ENCODE results near the gene CACNA1G.

CACNA1G gene

GRCh38 chr17:50534222-50534978 is 26.1 kb upstream of the CACNA1G start:
- DNase-seq: no peak

DNA sequence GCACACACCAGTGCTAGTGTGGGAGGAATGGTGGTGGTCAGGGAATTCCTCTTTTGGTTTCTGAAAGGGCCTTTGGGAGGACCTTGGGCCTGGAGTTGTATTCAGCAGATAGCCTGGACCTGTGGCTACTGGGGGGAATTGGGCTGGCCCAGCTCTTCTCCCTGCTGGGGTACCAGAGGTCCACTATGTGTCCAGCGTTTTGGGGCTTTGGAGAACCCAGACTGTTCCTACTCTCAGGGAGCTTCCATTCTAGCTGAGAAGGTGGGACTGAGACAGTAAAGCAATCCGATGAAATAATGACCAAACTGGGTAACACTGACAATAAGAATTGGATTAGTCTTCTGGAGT is 25.6 kb upstream of the CACNA1G start:
- DNase-seq: no peak

GRCh38 chr17:50535407-50535806 is 25.1 kb upstream of the CACNA1G start:
- DNase-seq: no peak

GRCh38 chr17:50536683-50537646 is 23.6 kb upstream of the CACNA1G start:
- no peak for DNase-seq

DNA sequence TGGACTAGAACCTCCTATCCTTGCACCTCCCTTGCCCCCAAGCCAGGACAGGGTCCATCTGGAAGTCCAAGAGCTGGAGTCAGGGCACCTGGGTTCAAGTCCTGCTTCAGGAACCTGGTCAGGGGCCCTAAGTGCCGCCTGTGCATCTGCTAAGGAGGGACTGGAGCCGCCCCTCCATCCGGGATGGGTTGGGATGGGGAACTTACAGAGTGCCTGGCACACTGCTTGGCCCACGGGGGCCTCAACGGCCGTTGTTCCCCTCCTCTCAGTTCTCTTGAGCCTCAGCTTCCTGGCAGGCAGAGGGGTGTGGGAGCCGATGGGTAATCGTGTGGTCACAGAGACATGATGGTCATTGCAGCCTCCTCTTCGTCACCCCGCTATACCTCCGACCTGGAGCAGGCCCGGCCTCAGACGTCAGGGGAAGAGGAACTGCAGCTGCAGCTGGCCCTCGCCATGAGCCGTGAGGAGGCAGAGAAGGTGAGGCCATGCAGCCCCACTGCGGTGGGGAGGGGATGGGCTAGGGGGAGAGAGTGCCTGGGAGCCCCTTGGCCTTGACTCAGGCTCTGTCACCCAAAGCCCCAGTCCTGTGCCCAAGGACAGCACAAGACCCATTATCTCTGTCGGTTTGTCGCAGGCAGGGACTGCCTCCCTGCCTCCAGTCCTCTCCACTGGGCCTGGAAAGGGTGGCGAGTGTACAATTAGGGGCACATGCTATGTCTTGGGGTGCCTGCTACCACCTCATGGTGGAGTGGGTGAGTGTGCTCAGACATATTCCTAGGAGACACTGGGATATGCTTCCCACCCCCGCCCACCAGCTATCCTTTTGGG is 22.6 kb upstream of the CACNA1G start:
- DNase-seq: no peak

GRCh38 chr17:50538549-50539410 is 21.7 kb upstream of the CACNA1G start:
- DNase-seq: no peak

- no peak for DNase-seq
Measured at GRCh38 chr17:50539762-50540559, 20.6 kb upstream of the CACNA1G start.

DNA sequence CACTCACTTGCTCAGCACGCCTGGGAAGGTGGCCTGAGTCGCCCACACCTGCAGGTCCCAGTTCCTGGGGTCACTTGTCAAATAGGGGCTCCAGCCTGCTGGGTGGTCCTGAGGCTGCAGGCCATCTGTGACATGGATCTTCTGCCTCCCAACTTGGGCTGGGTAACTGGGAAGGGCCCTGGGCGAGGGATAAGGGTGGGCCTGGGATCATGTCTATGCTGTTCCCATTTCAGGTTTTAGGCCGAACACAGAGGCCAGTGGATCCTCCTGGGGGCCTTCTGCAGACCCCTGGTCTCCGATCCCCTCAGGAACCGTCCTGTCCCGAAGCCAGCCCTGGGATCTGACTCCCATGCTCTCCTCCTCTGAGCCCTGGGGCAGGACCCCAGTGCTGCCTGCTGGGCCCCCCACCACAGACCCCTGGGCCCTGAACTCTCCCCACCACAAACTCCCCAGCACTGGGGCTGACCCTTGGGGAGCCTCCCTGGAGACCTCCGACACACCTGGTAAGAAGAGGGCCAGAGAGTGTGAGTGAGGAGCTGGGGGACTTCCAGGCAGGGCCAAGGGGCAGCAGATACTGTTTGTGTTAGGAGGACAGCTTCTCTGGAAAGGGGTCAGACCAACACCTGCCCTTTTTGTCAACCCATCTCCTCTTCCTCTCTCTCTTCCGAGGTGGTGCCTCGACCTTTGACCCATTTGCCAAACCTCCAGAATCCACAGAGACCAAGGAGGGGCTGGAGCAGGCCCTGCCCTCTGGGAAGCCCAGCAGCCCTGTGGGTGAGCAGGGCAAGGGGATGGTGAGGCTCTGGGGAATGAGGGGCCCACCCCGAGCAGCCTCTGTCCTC is 19.7 kb upstream of the CACNA1G start:
- DNase-seq: no peak

GRCh38 chr17:50541402-50541715 is 19.2 kb upstream of the CACNA1G start:
- no peak for DNase-seq

GRCh38 chr17:50541716-50542688 is 18.5 kb upstream of the CACNA1G start:
- DNase-seq: peak; percentile 71

GRCh38 chr17:50542795-50543774 is 17.4 kb upstream of the CACNA1G start:
- no peak for DNase-seq

GRCh38 chr17:50544516-50544915 is 16.0 kb upstream of the CACNA1G start:
- no peak for DNase-seq

DNA sequence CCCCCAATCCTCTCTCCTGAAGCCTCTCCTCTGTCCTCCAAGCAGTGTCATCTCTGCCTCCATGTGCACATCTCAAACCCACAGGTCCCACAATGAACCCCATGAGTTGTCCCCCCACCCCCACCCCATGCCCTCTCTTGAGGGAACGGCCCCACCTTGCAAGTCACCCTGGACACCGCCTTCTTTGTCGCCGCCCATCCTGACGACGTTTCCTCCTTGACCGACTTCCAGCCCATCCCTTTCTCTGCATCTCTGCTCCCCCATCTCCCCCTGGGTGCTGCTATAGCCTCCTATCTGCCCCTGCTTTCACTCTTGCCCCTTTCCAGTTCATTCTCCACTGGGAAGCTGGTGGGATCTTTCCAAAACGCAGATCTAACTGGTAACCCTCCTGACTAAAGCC is 15.2 kb upstream of the CACNA1G start:
- DNase-seq: no peak

DNA sequence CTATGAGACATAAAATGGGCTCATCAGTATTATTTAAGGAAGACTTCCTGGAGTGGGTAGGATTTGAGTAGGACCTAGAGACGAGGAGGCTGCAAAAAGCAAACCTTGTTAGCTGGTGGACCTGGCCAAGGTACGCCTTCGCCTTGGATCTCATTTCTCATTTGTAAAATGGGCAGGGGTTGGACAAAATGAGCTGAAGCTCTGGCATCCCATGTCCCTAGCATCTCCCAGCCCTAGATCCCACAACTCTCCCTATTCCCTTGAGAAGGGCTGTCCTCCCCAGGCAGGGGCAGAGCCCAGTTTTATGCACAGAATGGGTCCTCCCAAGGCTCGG is 13.8 kb upstream of the CACNA1G start:
- DNase-seq: no peak

GRCh38 chr17:50547035-50547735 is 13.3 kb upstream of the CACNA1G start, which contains the start of gene SPATA20:
Gene SPATA20, plus strand, starts transcription at chr17:50547174. Its CDS starts 35 bp downstream, at chr17:50547209.
- DNase-seq: peak; percentile 86

- DNase-seq: no peak
Measured at GRCh38 chr17:50547736-50548083, 12.8 kb upstream of the CACNA1G start.

GRCh38 chr17:50548831-50549230 is 11.7 kb upstream of the CACNA1G start:
- no peak for DNase-seq

All from GDM1 (cell line).